ENCODE data around the gene PPP2R5E.

- TF ChIP-seq EZH2 (IDR thresholded peaks at IDR 0.05) (no peak), POLR2AphosphoS5 (IDR thresholded peaks at IDR 0.05; ENCODE audit: borderline replicate concordance, low read depth, low read length) (no peak), FOXP2 (optimal IDR thresholded peaks at IDR 0.05; ENCODE audit: control extremely low read depth, extremely low read length, insufficient read depth) (no peak)
Measured at GRCh38 chr14:63493246-63493645, 49.9 kb downstream of the PPP2R5E start.
